GM12873 (cell line): ENCODE measurements around the gene KLF2.
A peak's percentile ranks its signal among the peaks of the same experiment; 100 is the strongest.

ENCODE experiments used
- TF ChIP-seq, protein P1 (sequence below): IDR thresholded peaks from 2 replicates; pipeline ENCODE4 v1.5.1; 2012; ENCODE audit warnings: low read depth, mild to moderate bottlenecking, moderate library complexity, low read length, control low read depth; ENCODE audit not compliant: insufficient read depth; ENCODE audit errors: missing control alignments

The KLF2 gene

DNA sequence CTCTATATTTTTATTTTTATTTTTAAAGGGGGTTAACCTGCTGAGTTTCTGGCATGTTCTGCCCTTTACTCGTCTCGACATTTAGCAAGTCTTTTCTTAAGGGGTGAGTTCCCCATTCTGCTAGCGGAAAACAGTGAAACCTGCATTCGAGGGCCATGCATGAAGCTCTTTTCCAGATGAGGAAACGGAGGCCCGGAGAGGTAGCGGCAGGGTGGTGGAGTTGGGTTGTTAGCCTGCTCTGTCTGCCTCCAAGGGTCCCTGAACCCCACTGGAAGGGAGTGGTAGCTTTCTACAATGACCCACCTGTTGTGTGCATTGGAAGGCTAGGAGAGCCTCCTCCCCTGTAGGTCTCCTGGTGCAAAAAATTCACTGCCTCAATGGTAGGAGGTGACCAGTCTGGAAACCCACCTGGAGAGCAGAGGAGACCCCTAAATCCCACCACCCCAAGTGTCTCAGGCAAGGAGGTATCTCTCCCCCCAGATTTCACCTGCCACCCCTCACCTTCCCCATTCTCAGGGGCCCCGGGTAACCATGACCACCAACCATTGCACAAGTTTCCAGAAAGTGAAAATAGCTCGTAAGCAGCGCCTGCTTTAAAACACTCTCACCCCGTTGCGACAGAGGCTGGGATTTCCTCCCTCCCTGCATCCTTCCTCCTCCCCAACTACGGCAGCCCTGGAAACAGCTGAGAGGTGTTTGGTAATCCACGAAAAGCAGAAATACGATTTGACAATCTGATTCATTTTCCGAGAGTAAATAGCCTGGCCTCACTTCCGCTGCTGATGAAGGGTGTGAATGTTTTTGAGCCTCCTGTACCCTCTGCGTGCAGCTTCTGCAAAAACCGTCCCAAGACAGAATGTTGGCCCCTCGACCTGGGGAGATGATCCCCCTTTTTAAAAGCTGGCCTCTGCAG is 3.5 kb downstream of the KLF2 start:
- TF ChIP-seq, protein P1, sequence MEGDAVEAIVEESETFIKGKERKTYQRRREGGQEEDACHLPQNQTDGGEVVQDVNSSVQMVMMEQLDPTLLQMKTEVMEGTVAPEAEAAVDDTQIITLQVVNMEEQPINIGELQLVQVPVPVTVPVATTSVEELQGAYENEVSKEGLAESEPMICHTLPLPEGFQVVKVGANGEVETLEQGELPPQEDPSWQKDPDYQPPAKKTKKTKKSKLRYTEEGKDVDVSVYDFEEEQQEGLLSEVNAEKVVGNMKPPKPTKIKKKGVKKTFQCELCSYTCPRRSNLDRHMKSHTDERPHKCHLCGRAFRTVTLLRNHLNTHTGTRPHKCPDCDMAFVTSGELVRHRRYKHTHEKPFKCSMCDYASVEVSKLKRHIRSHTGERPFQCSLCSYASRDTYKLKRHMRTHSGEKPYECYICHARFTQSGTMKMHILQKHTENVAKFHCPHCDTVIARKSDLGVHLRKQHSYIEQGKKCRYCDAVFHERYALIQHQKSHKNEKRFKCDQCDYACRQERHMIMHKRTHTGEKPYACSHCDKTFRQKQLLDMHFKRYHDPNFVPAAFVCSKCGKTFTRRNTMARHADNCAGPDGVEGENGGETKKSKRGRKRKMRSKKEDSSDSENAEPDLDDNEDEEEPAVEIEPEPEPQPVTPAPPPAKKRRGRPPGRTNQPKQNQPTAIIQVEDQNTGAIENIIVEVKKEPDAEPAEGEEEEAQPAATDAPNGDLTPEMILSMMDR, result no peak

DNA sequence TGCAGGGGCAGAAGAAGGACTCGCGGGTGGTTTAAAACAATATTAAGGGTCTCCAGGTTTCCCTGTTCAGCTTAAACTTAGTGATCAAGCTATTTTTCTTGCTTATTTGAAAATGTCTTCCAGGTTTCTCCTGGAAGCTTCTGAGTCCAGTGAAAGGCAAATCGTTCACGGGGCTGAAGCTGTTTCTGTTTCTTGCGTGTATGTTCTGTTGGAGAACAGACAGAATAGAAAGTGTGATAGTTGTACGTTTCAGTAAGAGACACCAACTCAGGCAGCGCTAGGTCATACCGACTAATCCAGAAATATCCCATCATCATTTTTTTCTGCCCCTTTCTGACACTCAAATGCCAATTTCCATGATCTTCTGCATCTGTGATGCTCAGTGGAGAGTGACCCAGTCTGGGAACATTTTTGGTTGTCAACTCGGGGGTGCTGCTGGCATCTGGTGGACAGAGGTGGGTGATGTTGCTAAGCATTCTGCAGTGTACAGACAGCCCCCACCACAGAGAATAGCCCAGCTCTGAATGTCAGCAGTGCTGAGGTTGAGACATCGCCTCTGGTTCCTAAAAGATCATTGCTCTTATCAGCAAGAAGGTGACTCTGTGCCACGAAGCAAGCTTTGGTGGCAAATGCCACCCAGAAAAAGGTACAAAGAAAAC is 4.3 kb downstream of the KLF2 start:
- TF ChIP-seq, protein P1, result peak; percentile 37

DNA sequence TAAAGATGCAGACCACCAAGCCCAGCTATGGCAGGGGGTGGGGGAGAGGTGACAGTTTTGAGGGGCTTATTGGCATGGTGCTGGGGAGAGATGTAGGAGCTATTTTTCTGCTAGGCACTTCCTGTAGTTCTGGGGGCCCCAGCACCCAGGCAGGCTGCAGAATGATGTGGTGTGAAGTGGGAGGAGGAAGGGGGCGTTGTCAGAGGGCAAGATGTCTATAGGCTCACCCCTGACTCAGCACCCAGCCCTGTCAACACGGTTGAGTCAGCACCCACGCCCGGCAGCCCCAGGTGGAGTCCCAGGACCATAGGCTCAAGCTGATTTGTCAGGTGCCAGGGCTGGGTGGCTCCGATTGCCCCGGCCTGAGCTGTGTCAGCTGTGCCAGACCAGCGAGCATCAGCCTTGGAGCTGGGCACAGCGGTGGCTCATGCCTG is 5.8 kb downstream of the KLF2 start:
- TF ChIP-seq, protein P1, result no peak

DNA sequence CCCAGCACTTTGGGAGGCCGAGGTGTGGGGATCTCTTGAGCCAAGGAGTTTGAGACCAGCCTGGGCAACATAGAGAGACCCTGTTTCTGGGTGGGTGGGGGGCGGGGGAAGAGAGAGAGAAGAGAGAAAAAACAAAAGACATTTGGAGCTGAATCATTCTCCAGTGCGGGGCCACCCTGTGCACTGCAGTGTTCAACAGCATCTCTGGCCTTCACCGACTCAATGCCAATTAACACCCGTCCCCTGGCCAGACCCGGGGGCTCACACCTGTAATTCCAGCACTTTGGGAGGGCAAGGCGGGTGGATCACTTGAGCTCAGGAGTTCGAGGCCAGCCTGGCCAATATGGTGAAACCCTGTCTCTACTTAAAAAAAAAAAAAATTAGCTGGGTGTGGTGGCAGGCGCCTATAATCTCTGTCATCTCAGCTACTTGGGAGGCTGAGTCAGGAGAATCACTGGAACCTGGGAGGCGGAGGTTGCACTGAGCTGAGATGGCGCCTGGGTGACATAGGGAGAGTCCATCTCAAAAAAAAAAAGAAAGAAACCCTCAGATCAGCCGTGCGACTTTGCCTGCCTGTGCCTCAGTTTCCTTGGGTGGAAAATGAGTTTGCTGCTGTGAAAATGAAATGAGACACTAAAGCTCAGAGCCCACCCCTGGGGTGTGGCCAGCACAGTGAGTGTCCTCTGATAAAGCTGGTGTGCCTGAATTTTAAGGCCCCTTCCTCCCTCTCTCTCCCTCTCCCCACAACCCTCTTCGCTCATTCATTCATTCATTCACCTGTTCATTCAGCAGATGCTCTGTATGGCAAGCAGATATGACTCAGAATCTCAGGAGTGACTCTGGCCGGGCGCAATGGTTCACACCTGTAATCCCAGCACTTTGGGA is 6.4 kb downstream of the KLF2 start:
- TF ChIP-seq, protein P1, result no peak

DNA sequence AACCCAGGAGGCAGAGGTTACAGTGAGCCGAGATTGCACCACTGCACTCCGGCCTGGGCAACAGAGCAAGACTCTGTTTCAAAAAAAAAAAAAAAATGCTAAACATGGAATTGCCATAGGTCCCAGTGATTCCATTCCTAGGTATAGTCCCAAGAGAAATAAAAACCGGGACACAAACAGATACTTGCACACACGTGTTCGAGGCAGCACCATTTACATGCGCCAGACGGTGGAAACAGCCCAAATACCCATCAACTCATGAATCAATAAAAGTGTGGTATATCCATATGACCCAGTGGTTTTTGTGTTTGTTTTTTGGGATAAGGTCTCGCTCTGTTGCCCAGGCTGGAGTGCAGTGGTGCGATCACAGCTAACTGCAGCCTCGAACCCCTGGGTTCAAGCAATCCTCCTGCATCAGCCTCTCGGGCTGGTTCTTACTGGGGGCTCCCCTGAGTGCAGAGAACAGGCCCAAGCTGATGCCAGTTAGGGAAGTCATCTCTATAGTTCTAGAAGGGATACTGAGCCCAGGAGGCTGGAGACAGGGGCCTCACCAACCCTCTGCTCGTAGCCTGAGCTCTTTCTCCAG is 8.5 kb downstream of the KLF2 start:
- TF ChIP-seq, protein P1, result no peak

DNA sequence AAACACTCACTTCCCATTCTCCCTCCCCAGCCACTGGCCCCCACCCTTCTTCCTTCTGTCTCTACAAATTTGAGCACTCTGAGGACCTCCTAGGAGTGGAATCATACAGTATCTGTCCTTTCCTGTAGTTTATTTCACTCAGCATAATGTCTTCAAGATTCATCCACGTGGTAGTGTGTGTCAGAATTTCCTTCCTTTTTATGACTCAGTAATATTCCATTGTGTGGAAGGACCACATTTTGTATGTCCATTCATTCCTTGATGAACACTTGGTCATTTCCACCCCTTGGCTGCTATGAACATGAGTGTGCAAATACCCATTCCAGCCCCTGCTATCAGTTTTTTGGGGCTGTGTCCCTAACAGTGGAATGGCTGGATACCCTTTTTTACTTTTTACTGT is 9.8 kb downstream of the KLF2 start:
- TF ChIP-seq, protein P1, result no peak
